Smooth muscle cell (in vitro differentiated cells): Measurements from ENCODE around the gene ANKRD13D. TPM values are rescaled to one million over a fixed set of nuclear protein-coding genes. Genes with fewer than 3 reads are reported as not detected.

Experiments used
- DNase-seq: peaks from one replicate; lab custom pipeline; 2025; ENCODE audit not compliant: unreplicated experiment; lab: John Stamatoyannopoulos, UW
- H2AFZ ChIP-seq: fragments of 200-600 bp; sonication (generic); 2 replicates; pipeline ENCODE4 v1.6.0; 2016; ENCODE audit warnings: antibody characterized with exemption, low read depth, mild to moderate bottlenecking
- H3F3A ChIP-seq: fragments of 200-600 bp; sonication (generic); 2 replicates; pipeline ENCODE4 v1.6.0; 2017; ENCODE audit warnings: antibody characterized with exemption, low read depth
- H3K27ac ChIP-seq: fragments of 200-600 bp; sonication (generic); 2 replicates; pipeline ENCODE4 v1.5.1; 2016; ENCODE audit warnings: low read depth, mild to moderate bottlenecking
- H3K27me3 ChIP-seq: fragments of 200-600 bp; sonication (generic); 2 replicates; pipeline ENCODE4 v1.6.1; 2016; ENCODE audit warnings: low read depth, mild to moderate bottlenecking
- H3K36me3 ChIP-seq: fragments of 200-600 bp; sonication (generic); 2 replicates; pipeline ENCODE4 v1.5.1; 2016; ENCODE audit warnings: low read depth
- H3K4me1 ChIP-seq: fragments of 200-600 bp; sonication (generic); 2 replicates; pipeline ENCODE4 v1.5.1; 2016; ENCODE audit warnings: low read depth
- H3K4me2 ChIP-seq: fragments of 200-600 bp; sonication (generic); 2 replicates; pipeline ENCODE4 v1.6.0; 2016; ENCODE audit warnings: mild to moderate bottlenecking
- H3K4me3 ChIP-seq: fragments of 200-600 bp; sonication (generic); 2 replicates; pipeline ENCODE4 v1.5.1; 2016; ENCODE audit warnings: mild to moderate bottlenecking
- H3K79me2 ChIP-seq: fragments of 200-600 bp; sonication (generic); 2 replicates; pipeline ENCODE4 v1.6.0; 2016; ENCODE audit warnings: low read depth, mild to moderate bottlenecking
- H3K9ac ChIP-seq: fragments of 200-600 bp; sonication (generic); 2 replicates; pipeline ENCODE4 v1.6.0; 2016; ENCODE audit warnings: low read depth
- H3K9me3 ChIP-seq: fragments of 200-600 bp; sonication (generic); replicated peaks from 2 replicates; pipeline ENCODE4 v1.5.1; 2016; ENCODE audit warnings: low read depth
- H4K20me1 ChIP-seq: fragments of 200-600 bp; sonication (generic); 2 replicates; pipeline ENCODE4 v1.6.0; 2016; ENCODE audit warnings: low read depth
- CTCF ChIP-seq: fragments of 200-600 bp; sonication (generic); IDR thresholded peaks from 2 replicates; pipeline ENCODE4 v1.5.1; 2017; ENCODE audit warnings: borderline replicate concordance, mild to moderate bottlenecking, antibody characterized with exemption; ENCODE audit not compliant: insufficient read depth, poor library complexity, severe bottlenecking
- WGBS: methylation state at CpG from one replicate; pipeline ENCODE4 v1.1.7; 2016; ENCODE audit warnings: low lambda C conversion rate; 5-methylcytosine and 5-hydroxymethylcytosine counted together
- polyA plus RNA-seq: library from polyadenylated mRNA; unstranded; fragments of >200 nt; fragmentation: Nextera tagmentation; extraction: Ambion mirVana; gene quantifications from 2 replicates; pipeline ENCODE4 v1.2.1, GENCODE V29; 2016
- total RNA-seq: library from RNA; depleted of rRNA; stranded (reverse); fragments of >200 nt; gene quantifications from 2 replicates; pipeline ENCODE4 v1.2.3, GENCODE V29; 2014

The ANKRD13D gene
- total and polyA plus RNA-seq, 2 experiments from 2014 or later: 34.7 to 52.0 TPM

GRCh38 chr11:67295846-67296245 lies 6.7 kb downstream of the ANKRD13D start:
- Histone ChIP-seq H3K9ac (no peak overlapping the region), H2AFZ (no peak overlapping the region), H3K27me3 (no peaks in the 10 kb centered on the region), H3K4me2 (no peak overlapping the region), H4K20me1 (peaks cover 62% of the 10 kb centered on the region), H3K79me2 (peaks cover 67% of the 10 kb centered on the region), H3K4me3 (no peak overlapping the region), H3K27ac (no peak overlapping the region), H3K36me3 (peaks cover 17% of the 10 kb centered on the region), H3K4me1 (peaks cover 10% of the 10 kb centered on the region), H3F3A (peaks cover 6% of the 10 kb centered on the region), H3K9me3 (peaks cover 9% of the 10 kb centered on the region)
- DNase-seq: no peak
- WGBS: 100% methylated on average over 1 of the region's 1 CpG
- no peak for TF ChIP-seq CTCF

GRCh38 chr11:67298786-67299185 lies 9.7 kb downstream of the ANKRD13D start:
- DNase-seq: no peak
- no peaks in the 10 kb centered on the region for H3F3A ChIP-seq
- peaks cover 9% of the 10 kb centered on the region for H3K9me3 ChIP-seq
- peaks cover 17% of the 10 kb centered on the region for H3K36me3 ChIP-seq
- peaks cover 39% of the 10 kb centered on the region for H4K20me1 ChIP-seq
- no peak overlapping the region for H3K9ac ChIP-seq
- no peaks in the 10 kb centered on the region for H3K27me3 ChIP-seq
- H3K27ac ChIP-seq: no peak overlapping the region
- peaks cover 39% of the 10 kb centered on the region for H3K79me2 ChIP-seq
- H2AFZ ChIP-seq: no peak overlapping the region
- TF ChIP-seq CTCF: no peak
- H3K4me1 ChIP-seq: peaks cover 12% of the 10 kb centered on the region
- no peak overlapping the region for H3K4me2 ChIP-seq
- no peak overlapping the region for H3K4me3 ChIP-seq
- 97% methylated on average over 7 of the region's 7 CpGs for WGBS

GRCh38 chr11:67299471-67300191 lies 10.5 kb downstream of the ANKRD13D start:
- Histone ChIP-seq H3K36me3 (peaks cover 15% of the 10 kb centered on the region), H3F3A (no peaks in the 10 kb centered on the region), H3K9me3 (peaks cover 9% of the 10 kb centered on the region), H2AFZ (no peak overlapping the region), H3K27ac (no peak overlapping the region), H3K4me1 (peaks cover 12% of the 10 kb centered on the region), H4K20me1 (peaks cover 39% of the 10 kb centered on the region), H3K79me2 (peaks cover 31% of the 10 kb centered on the region), H3K4me2 (no peak overlapping the region), H3K27me3 (no peaks in the 10 kb centered on the region), H3K4me3 (no peak overlapping the region), H3K9ac (no peak overlapping the region)
- TF ChIP-seq CTCF: no peak
- 96% methylated on average over 21 of the region's 29 CpGs for WGBS
- DNase-seq: no peak

GRCh38 chr11:67300256-67300755 lies 11.2 kb downstream of the ANKRD13D start:
- TF ChIP-seq CTCF: no peak
- Histone ChIP-seq H3K9ac (no peak overlapping the region), H3F3A (no peaks in the 10 kb centered on the region), H3K4me3 (no peak overlapping the region), H3K27me3 (no peaks in the 10 kb centered on the region), H4K20me1 (peaks cover 39% of the 10 kb centered on the region), H3K4me2 (no peak overlapping the region), H3K79me2 (peaks cover 24% of the 10 kb centered on the region), H3K27ac (no peak overlapping the region), H3K36me3 (peaks cover 11% of the 10 kb centered on the region), H3K9me3 (peaks cover 8% of the 10 kb centered on the region), H3K4me1 (peaks cover 12% of the 10 kb centered on the region), H2AFZ (no peak overlapping the region)
- 97% methylated on average over 13 of the region's 13 CpGs for WGBS
- no peak for DNase-seq
